Measurements from ENCODE around the gene ANTKMT.
A peak's percentile ranks its signal among the peaks of the same experiment; 100 is the strongest.

ANTKMT gene

GRCh38 chr16:727291-727977 is 6.5 kb downstream of the ANTKMT start:
- DNase-seq (ENCODE audit: low read depth in 2 of 2) = no peak

- peak; percentile 12 to 64 for DNase-seq (ENCODE audit: low read depth in 2 of 2)
Measured at GRCh38 chr16:728131-728889, 7.4 kb downstream of the ANTKMT start.

- DNase-seq (ENCODE audit: low read depth in 2 of 2) = no peak
Measured at GRCh38 chr16:728890-729744, 8.2 kb downstream of the ANTKMT start.

GRCh38 chr16:729768-730665 is 9.1 kb downstream of the ANTKMT start:
- DNase-seq (ENCODE audit: low read depth in 2 of 2) = no peak

- no peak for DNase-seq (ENCODE audit: low read depth in 2 of 2)
Measured at GRCh38 chr16:730666-731509, 9.9 kb downstream of the ANTKMT start.

- no peak for DNase-seq (ENCODE audit: low read depth in 2 of 2)
Measured at GRCh38 chr16:732332-732731, 11.4 kb downstream of the ANTKMT start.

GRCh38 chr16:732936-733335 is 12.0 kb downstream of the ANTKMT start:
- DNase-seq (ENCODE audit: low read depth in 2 of 2) = no peak

- DNase-seq (ENCODE audit: low read depth in 2 of 2) = no peak
Measured at GRCh38 chr16:733382-734207, 12.6 kb downstream of the ANTKMT start.

- DNase-seq (ENCODE audit: low read depth in 2 of 2) = no peak
Measured at GRCh38 chr16:734208-734980, 13.4 kb downstream of the ANTKMT start.

GRCh38 chr16:734981-735881 is 14.3 kb downstream of the ANTKMT start:
- DNase-seq (ENCODE audit: low read depth in 2 of 2) = no peak

- DNase-seq (ENCODE audit: low read depth in 2 of 2) = no peak
Measured at GRCh38 chr16:735982-736453, 15.1 kb downstream of the ANTKMT start.

GRCh38 chr16:736936-737481 is 16.1 kb downstream of the ANTKMT start:
- DNase-seq (ENCODE audit: low read depth in 2 of 2) = no peak

GRCh38 chr16:739560-740458 is 18.9 kb downstream of the ANTKMT start:
- no peak for DNase-seq (ENCODE audit: low read depth in 2 of 2)

GRCh38 chr16:740459-740763 is 19.5 kb downstream of the ANTKMT start:
- DNase-seq (ENCODE audit: low read depth in 2 of 2) = no peak

- peak; percentile 80 to 88 for DNase-seq (ENCODE audit: low read depth in 2 of 2)
Measured at GRCh38 chr16:740764-741505, 20.0 kb downstream of the ANTKMT start, which contains the start of gene CIAO3. Gene CIAO3, minus strand, starts transcription at chr16:740997. Its CDS starts 12 bp downstream, at chr16:740985.
